Endodermal cell (in vitro differentiated cells): ENCODE data around the gene HS6ST2. TPM values are rescaled to one million over a fixed set of nuclear protein-coding genes. Genes with fewer than 3 reads are reported as not detected.

Experiments
- DNase-seq: peaks from one replicate; pipeline ENCODE4 v3.0.0-alpha.2; 2017
- H3K27ac ChIP-seq: 2 replicates; pipeline ENCODE4 v1.5.1; 2013; ENCODE audit warnings: mild to moderate bottlenecking, low read depth, low read length, moderate library complexity
- H3K27me3 ChIP-seq: 2 replicates; pipeline ENCODE4 v1.6.1; 2013; ENCODE audit warnings: mild to moderate bottlenecking, low read length, moderate library complexity; ENCODE audit not compliant: insufficient read depth, control insufficient read depth, poor library complexity, severe bottlenecking
- H3K36me3 ChIP-seq: 2 replicates; pipeline ENCODE4 v1.7.0; 2013; ENCODE audit warnings: mild to moderate bottlenecking, low read length, moderate library complexity; ENCODE audit not compliant: control insufficient read depth, insufficient read depth
- H3K4me1 ChIP-seq: one replicate; pipeline ENCODE4 v1.7.0; 2013; ENCODE audit warnings: low read length; ENCODE audit not compliant: control insufficient read depth, insufficient read depth
- H3K4me3 ChIP-seq: 2 replicates; pipeline ENCODE4 v1.5.1; 2013; ENCODE audit warnings: mild to moderate bottlenecking, low read length, moderate library complexity
- H3K9ac ChIP-seq: 2 replicates; pipeline ENCODE4 v1.6.1; 2013; ENCODE audit warnings: mild to moderate bottlenecking, low read length, moderate library complexity; ENCODE audit not compliant: poor library complexity, severe bottlenecking; ENCODE audit errors: extremely low read depth
- H3K9me3 ChIP-seq: 2 replicates; pipeline ENCODE4 v1.6.1; 2013; ENCODE audit warnings: mild to moderate bottlenecking, low read length, moderate library complexity; ENCODE audit not compliant: control insufficient read depth
- H3K27ac Mint-ChIP-seq: 2 replicates; pipeline ENCODE4 v1.8.0; 2020; ENCODE audit warnings: mixed read lengths
- H3K27me3 Mint-ChIP-seq: 2 replicates; pipeline ENCODE4 v1.8.0; 2021; ENCODE audit warnings: mild to moderate bottlenecking, mixed read lengths; ENCODE audit not compliant: insufficient read depth
- H3K36me3 Mint-ChIP-seq: 2 replicates; pipeline ENCODE4 v1.8.0; 2020; ENCODE audit warnings: low read depth, mixed read lengths
- H3K4me1 Mint-ChIP-seq: 2 replicates; pipeline ENCODE4 v1.8.0; 2020; ENCODE audit warnings: mixed read lengths
- H3K4me3 Mint-ChIP-seq: 2 replicates; pipeline ENCODE4 v1.8.0; 2020; ENCODE audit warnings: mild to moderate bottlenecking, moderate library complexity, mixed read lengths
- H3K9me3 Mint-ChIP-seq: 2 replicates; pipeline ENCODE4 v1.8.0; 2020; ENCODE audit warnings: mild to moderate bottlenecking, mixed read lengths
- WGBS, 2 experiments: methylation state at CpG; one replicate each; pipeline versions ENCODE4 v1.1.5 to v1.1.7; 2013; ENCODE audit warnings: missing lambda C conversion rate in 2 of 2, mixed read lengths in 1 of 2; ENCODE audit not compliant: insufficient coverage in 1 of 2, insufficient read length in 1 of 2; 5-methylcytosine and 5-hydroxymethylcytosine counted together
- total RNA-seq, 2 donors: library from RNA; stranded (reverse); fragmentation: NEBNext Ultra II Directional in 1 of 2; extraction: Animal tissue kit (Norgen Biotek cat#: 25700) in 1 of 2; gene quantifications; 2 replicates in 1 of 2; 3 replicates in 1 of 2; pipeline ENCODE4 v1.2.1, GENCODE V29; 2021
- TF ChIP-seq, protein P1 (sequence below): fragments of 200-600 bp; sonication (generic); conservative IDR thresholded peaks from 2 replicates; pipeline ENCODE4 v1.5.0; 2021; ENCODE audit warnings: antibody characterized with exemption, mild to moderate bottlenecking

The HS6ST2 gene
- total RNA-seq, 2 donors from 2014 or later: 4.1 to 19.4 TPM

DNA sequence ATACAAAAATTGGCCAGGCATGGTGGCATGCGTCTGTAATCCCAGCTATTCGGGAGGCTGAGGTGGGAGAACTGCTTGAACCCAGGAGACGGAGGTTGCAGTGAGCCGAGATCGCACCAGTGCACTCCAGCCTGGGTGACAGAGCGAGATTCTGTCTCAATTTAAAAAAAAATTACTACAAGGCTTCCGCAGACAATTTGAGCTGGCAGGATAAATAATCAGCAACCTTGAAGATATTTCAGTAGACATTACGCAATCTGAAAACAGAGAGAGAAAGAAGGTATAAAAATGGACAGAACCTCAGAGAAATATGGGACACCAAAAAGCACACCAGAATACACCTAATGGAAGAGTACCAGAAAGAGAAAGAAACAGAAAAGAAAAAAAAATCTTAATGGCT is 25.3 kb downstream of the HS6ST2 start:
- H3K27me3 Mint-ChIP-seq: no peaks in the 10 kb centered on the region
- H3K4me1 ChIP-seq: no peaks in the 10 kb centered on the region
- no peak overlapping the region for H3K27ac Mint-ChIP-seq
- no peak overlapping the region for H3K4me3 ChIP-seq
- no peak overlapping the region for H3K27ac ChIP-seq
- TF ChIP-seq, protein P1, sequence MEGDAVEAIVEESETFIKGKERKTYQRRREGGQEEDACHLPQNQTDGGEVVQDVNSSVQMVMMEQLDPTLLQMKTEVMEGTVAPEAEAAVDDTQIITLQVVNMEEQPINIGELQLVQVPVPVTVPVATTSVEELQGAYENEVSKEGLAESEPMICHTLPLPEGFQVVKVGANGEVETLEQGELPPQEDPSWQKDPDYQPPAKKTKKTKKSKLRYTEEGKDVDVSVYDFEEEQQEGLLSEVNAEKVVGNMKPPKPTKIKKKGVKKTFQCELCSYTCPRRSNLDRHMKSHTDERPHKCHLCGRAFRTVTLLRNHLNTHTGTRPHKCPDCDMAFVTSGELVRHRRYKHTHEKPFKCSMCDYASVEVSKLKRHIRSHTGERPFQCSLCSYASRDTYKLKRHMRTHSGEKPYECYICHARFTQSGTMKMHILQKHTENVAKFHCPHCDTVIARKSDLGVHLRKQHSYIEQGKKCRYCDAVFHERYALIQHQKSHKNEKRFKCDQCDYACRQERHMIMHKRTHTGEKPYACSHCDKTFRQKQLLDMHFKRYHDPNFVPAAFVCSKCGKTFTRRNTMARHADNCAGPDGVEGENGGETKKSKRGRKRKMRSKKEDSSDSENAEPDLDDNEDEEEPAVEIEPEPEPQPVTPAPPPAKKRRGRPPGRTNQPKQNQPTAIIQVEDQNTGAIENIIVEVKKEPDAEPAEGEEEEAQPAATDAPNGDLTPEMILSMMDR: no peak
- no peaks in the 10 kb centered on the region for H3K36me3 ChIP-seq
- H3K4me3 Mint-ChIP-seq: no peak overlapping the region
- 98% methylated on average over 8 of the region's 8 CpGs; no CpG with 5 or more reads in 1 of the 2 experiments for WGBS, 2 experiments
- H3K9me3 Mint-ChIP-seq: peaks cover 4% of the 10 kb centered on the region
- no peaks in the 10 kb centered on the region for H3K9me3 ChIP-seq
- H3K36me3 Mint-ChIP-seq: no peaks in the 10 kb centered on the region
- no peaks in the 10 kb centered on the region for H3K4me1 Mint-ChIP-seq
- no peaks in the 10 kb centered on the region for H3K27me3 ChIP-seq
- no peak overlapping the region for H3K9ac ChIP-seq
- no peak for DNase-seq

DNA sequence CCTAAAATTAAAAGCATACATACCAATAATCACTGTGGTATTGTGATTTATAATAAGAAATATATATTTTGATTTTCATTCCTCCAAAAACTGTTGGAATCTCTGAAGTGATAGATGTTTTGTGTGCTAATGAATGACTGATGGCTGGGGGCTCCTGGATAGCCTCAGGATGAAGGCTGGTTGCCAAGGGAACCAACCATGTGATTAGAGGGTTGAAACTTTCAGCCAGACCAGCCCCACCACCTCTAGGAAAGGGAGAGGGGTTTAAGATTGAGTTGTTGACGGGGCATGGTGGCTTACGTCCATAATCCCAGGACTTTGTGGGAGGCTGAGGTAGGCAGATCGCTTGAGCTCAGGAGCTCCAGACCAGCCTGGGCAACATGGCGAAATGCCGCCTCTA is 34.0 kb downstream of the HS6ST2 start:
- H3K27me3 ChIP-seq: no peaks in the 10 kb centered on the region
- H3K27me3 Mint-ChIP-seq: no peaks in the 10 kb centered on the region
- H3K36me3 ChIP-seq: no peaks in the 10 kb centered on the region
- H3K4me3 Mint-ChIP-seq: no peak overlapping the region
- no peak overlapping the region for H3K4me3 ChIP-seq
- no peaks in the 10 kb centered on the region for H3K36me3 Mint-ChIP-seq
- peaks cover 2% of the 10 kb centered on the region for H3K9me3 Mint-ChIP-seq
- no peaks in the 10 kb centered on the region for H3K9me3 ChIP-seq
- no peaks in the 10 kb centered on the region for H3K4me1 ChIP-seq
- DNase-seq: no peak
- no peak overlapping the region for H3K27ac ChIP-seq
- TF ChIP-seq, protein P1: no peak
- H3K9ac ChIP-seq: no peak overlapping the region
- 85% methylated on average over 5 of the region's 5 CpGs; no CpG with 5 or more reads in 1 of the 2 experiments for WGBS, 2 experiments
- no peak overlapping the region for H3K27ac Mint-ChIP-seq
- peaks cover 27% of the 10 kb centered on the region for H3K4me1 Mint-ChIP-seq

DNA sequence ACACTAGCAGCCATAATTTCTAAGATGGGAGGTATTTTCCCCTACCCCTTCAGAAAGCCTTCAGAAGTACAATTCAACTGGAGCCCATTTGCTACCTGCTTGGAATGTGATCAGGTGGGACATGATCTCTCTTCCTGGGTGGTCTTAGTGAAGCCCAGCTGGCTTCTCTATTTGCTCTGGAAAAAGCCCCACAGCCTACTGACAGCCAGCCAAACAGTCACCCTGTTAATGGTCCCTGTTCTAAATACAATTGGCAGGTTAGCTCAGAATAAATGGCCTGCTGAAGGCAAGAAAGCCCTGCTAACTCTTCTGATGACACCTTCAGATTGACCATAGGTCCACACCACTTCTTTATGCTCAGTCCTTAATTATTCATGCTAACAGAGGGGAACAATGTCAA is 39.9 kb downstream of the HS6ST2 start:
- H3K4me1 ChIP-seq: no peaks in the 10 kb centered on the region
- no peaks in the 10 kb centered on the region for H3K27me3 Mint-ChIP-seq
- H3K27ac ChIP-seq: no peak overlapping the region
- DNase-seq: peak; percentile 52
- TF ChIP-seq, protein P1: no peak
- H3K4me1 Mint-ChIP-seq: peaks cover 43% of the 10 kb centered on the region
- H3K27ac Mint-ChIP-seq: no peak overlapping the region
- H3K27me3 ChIP-seq: no peaks in the 10 kb centered on the region
- no peak overlapping the region for H3K9ac ChIP-seq
- H3K36me3 Mint-ChIP-seq: peaks cover 2% of the 10 kb centered on the region
- peaks cover 7% of the 10 kb centered on the region for H3K9me3 Mint-ChIP-seq
- H3K4me3 Mint-ChIP-seq: no peak overlapping the region
- H3K36me3 ChIP-seq: no peaks in the 10 kb centered on the region
- H3K9me3 ChIP-seq: peaks cover 1% of the 10 kb centered on the region
- H3K4me3 ChIP-seq: no peak overlapping the region
